PC-9 (cell line): ENCODE data around the gene KRTAP19-8.

Experiments
- EZH2 ChIP-seq: fragments of 200-600 bp; sonication (generic); IDR thresholded peaks from 2 replicates; pipeline ENCODE4 v1.8.0; 2017; ENCODE audit warnings: antibody characterized with exemption, low read depth
- TF ChIP-seq, protein P1 (sequence below): fragments of 200-600 bp; sonication (generic); conservative IDR thresholded peaks from 2 replicates; pipeline ENCODE4 v1.6.1; 2017; ENCODE audit warnings: mixed run types, antibody characterized with exemption, mild to moderate bottlenecking, moderate library complexity

GRCh38 chr21:30996728-30997127 lies 41.5 kb downstream of the KRTAP19-8 start:
- TF ChIP-seq EZH2: no peak
- TF ChIP-seq, protein P1, sequence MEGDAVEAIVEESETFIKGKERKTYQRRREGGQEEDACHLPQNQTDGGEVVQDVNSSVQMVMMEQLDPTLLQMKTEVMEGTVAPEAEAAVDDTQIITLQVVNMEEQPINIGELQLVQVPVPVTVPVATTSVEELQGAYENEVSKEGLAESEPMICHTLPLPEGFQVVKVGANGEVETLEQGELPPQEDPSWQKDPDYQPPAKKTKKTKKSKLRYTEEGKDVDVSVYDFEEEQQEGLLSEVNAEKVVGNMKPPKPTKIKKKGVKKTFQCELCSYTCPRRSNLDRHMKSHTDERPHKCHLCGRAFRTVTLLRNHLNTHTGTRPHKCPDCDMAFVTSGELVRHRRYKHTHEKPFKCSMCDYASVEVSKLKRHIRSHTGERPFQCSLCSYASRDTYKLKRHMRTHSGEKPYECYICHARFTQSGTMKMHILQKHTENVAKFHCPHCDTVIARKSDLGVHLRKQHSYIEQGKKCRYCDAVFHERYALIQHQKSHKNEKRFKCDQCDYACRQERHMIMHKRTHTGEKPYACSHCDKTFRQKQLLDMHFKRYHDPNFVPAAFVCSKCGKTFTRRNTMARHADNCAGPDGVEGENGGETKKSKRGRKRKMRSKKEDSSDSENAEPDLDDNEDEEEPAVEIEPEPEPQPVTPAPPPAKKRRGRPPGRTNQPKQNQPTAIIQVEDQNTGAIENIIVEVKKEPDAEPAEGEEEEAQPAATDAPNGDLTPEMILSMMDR: no peak
